Islet of Langerhans (tissue), 1 donor: Measurements from ENCODE around the gene CDK10.
A peak's percentile ranks its signal among the peaks of the same experiment; 100 is the strongest.
"Not testable (repeated sequence)": the region's sequence is repeated elsewhere in the genome, so short reads cannot be mapped to it uniquely, and the experiment has no call there.

Source experiments
- FAIRE-seq: peaks from one replicate; lab custom pipeline; 2011; peaks lifted over from hg19 to GRCh38; lab: Jason Lieb, UNC

CDK10 gene

GRCh38 chr16:89696670-89697128 is 10.2 kb downstream of the CDK10 start:
- FAIRE-seq = no peak

GRCh38 chr16:89697161-89697615 is 10.7 kb downstream of the CDK10 start:
- FAIRE-seq = no peak

- FAIRE-seq = no peak
Measured at GRCh38 chr16:89697616-89698331, 11.3 kb downstream of the CDK10 start.

GRCh38 chr16:89698717-89699116 is 12.2 kb downstream of the CDK10 start:
- FAIRE-seq = not testable (repeated sequence)

GRCh38 chr16:89699629-89700099 is 13.2 kb downstream of the CDK10 start:
- not testable (repeated sequence) for FAIRE-seq

- FAIRE-seq = peak; percentile 41
Measured at GRCh38 chr16:89700100-89700648, 13.7 kb downstream of the CDK10 start.

- no peak for FAIRE-seq
Measured at GRCh38 chr16:89700649-89701424, 14.3 kb downstream of the CDK10 start.

- no peak for FAIRE-seq
Measured at GRCh38 chr16:89701425-89702406, 15.2 kb downstream of the CDK10 start, which contains the start of gene SPATA2L. Gene SPATA2L (minus strand): TSS chr16:89701705. CDS start chr16:89701232, 473 bp downstream.

GRCh38 chr16:89704281-89704680 is 17.8 kb downstream of the CDK10 start:
- no peak for FAIRE-seq

- no peak for FAIRE-seq
Measured at GRCh38 chr16:89705006-89705405, 18.5 kb downstream of the CDK10 start.

GRCh38 chr16:89706518-89707260 is 20.2 kb downstream of the CDK10 start:
- FAIRE-seq = no peak

GRCh38 chr16:89707695-89708094 is 21.2 kb downstream of the CDK10 start:
- FAIRE-seq = no peak

- FAIRE-seq = no peak
Measured at GRCh38 chr16:89708481-89708931, 22.0 kb downstream of the CDK10 start.

GRCh38 chr16:89709166-89709565 is 22.7 kb downstream of the CDK10 start:
- no peak for FAIRE-seq

GRCh38 chr16:89709716-89710432 is 23.4 kb downstream of the CDK10 start:
- no peak for FAIRE-seq

- no peak for FAIRE-seq
Measured at GRCh38 chr16:89710709-89711564, 24.4 kb downstream of the CDK10 start.

- FAIRE-seq = no peak
Measured at GRCh38 chr16:89711601-89712273, 25.2 kb downstream of the CDK10 start.

- FAIRE-seq = no peak
Measured at GRCh38 chr16:89712274-89712781, 25.8 kb downstream of the CDK10 start.
